ENCODE data around the gene CTU2.

The CTU2 gene

GRCh38 chr16:88681709-88682451 lies 24.4 kb upstream of the CTU2 start:
- DNase-seq: no peak

DNA sequence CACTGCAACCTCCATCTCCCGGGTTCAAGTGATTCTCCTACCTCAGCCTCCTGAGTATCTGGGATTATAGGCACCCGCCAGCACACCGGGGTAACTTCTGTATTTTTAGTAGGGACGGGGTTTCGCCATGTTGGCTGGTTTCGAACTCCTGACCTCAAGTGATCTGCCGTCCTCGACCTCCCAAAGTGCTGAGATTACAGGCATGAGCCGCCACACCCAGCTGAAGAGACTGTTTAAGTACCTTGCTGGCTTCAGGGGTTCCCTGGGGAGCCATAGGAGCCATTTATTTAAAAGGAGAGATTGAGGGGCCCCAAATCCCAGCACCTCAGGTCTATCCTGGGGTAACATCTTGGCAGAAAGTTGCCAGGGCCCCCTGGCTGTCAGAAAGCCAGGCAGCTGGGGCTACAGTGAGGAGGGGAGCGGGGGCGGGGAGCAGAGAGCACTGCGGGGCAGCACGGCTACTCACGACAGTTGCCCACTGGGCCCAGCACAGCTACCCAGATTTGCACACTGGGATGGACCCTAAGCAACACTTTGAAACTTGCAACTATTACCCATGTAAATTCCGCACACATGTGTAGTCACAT lies 21.6 kb upstream of the CTU2 start:
- no peak for DNase-seq

- DNase-seq: no peak
Observed at GRCh38 chr16:88685156-88686061, 20.9 kb upstream of the CTU2 start.

DNA sequence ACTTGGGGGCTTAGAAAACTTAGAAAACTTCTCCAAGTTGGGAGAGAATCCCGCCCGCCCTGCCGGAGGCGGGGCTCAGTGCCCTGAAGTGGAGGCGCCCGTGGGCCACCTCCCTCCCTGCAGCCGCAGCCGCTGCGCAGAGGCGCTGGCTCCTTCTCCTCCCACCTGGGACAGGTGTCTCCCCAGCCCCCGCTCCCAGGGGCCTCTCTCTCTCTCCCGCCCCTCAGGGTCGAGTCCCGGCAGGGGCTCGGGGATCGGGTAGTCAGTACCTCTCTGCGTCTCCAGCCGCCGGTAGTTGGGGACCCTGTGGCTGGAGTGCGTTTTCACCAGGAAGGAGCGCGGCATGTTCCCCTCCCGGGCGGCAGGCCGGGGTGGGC lies 20.3 kb upstream of the CTU2 start:
- peak; percentile 22 for DNase-seq

GRCh38 chr16:88686439-88687253 lies 19.7 kb upstream of the CTU2 start, which contains the start of gene SNAI3:
Gene SNAI3, minus strand, starts transcription at chr16:88686507. Its CDS starts 101 bp downstream, at chr16:88686406.
- DNase-seq: no peak

DNA sequence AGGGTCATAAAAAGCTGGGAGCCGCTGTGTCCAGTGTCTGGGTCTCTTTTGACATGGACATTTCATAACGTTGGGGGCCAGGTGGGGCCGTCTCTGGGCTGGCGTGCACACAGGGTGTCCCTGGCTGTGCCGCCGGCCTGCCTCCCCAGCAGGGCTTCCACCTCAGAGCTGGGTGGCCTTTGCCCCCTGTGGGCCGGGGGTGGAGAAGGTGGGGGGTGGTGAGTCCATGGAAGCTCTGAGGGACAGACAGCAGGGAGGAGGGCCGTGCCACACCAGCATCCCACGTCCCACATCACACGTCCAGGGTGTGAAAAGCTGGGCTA lies 19.1 kb upstream of the CTU2 start:
- no peak for DNase-seq

GRCh38 chr16:88687676-88688012 lies 18.7 kb upstream of the CTU2 start:
- DNase-seq: no peak

DNA sequence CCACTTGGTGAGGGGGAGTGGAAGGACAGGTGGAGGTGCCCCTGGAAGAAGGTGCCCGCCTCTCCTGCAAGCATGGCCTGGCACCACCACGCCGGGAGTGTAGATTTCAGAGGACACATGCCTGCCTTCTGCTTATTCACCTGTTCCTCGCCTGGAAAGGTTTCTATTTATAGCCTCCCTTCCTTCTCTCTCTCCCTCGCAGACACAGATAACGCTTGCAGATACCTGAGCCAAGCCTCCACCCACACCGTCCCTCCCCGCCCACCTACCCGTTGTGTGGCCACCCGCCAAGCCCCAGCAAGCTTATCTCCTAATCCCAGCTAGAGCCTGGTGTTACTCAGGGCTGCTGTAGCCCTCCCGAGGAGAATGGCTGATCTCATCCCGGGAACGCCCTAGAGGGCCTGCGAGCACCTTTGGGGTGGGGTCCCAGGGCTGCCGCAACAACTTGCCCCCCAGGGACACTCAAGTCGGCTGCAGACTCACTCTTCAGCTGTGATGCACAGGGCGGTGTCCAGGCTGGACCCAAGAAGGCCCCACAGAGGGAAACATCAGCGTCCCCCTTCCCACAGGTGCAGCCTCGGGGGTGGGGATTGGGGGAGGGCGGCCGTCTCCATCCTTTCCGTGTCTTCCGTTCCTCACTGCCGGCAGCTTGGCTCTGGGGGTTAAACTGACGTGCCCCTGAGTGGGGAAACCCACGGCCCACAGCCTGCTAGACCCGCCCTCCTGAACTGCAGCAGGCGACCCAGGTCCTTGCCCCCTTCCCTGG lies 18.1 kb upstream of the CTU2 start:
- no peak for DNase-seq

- no peak for DNase-seq
Observed at GRCh38 chr16:88690341-88691128, 15.8 kb upstream of the CTU2 start.

DNA sequence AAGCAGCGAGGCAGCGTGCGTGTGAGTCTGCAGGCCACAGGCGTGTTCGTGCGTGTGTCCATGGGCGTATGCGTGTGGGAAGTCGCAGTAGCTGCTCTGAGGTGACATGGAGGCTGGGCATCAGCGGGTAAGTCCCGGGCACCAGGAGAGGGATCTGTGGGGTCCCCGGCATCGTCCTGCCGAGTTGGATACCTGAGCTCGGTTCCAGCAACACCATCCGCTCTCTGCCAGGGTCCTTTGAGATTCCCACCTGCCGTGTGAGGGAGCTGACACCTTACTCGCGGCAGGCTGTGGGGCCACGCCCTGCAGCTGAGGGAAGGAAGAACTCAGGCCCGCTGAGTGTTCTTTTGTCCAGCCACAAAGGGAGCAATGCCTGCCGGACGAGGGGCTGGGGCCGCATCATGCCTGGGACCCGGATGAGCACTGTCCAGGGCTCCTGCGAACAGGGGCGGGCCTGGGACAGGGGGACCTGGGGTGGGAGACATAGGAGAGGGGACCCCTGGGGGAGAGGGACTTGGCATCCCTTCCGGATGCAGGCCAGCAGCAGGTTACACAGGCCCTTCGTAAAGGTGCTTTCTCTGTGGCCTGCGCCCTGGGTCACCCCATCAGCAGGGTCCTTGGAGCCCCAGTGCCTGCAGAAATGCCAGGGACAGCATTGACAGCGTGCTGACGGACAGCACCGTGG lies 15.0 kb upstream of the CTU2 start:
- DNase-seq: no peak

GRCh38 chr16:88691924-88692560 lies 14.3 kb upstream of the CTU2 start:
- DNase-seq: no peak

DNA sequence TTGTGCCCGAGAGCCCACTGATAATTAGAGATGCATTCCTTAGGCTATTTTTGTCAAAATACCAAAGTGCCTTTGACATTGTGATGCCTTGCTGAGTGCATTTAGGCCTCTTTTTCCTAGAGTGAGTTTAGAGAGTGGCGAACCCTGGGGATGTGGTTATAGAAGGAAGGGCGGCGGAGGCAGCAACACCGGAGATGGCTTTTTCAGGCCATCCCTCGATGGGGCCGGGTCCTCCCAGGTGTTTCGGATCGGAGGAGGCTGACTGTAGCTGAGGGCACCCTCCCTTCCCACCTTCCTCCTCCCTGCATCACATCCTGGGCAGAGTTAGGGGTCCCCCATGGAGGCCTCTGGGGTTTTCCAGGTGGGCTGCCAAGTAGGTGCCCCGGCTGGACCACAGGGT lies 13.4 kb upstream of the CTU2 start:
- no peak for DNase-seq

GRCh38 chr16:88693420-88694177 lies 12.7 kb upstream of the CTU2 start:
- no peak for DNase-seq

- no peak for DNase-seq
Observed at GRCh38 chr16:88694221-88695087, 11.8 kb upstream of the CTU2 start.

DNA sequence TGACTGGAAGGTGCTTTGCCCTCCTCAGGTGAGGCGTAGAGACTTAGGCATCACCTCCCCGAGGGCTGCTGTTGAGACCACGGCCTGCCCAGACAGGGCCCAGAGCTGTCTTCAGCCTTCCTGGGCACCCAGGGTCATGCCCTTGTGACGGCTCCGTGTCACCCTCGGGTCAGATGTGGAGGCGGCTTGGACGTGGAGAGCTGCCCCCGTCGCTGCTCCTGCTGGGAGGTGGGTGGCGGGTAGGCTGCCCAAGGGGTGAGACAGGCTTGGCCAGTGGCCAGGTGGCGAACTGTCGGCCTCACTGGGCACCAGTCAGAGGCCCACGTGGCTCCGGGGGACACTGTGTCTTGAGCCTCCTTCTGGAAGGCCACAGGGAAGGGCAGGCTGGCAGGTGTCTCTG lies 11.1 kb upstream of the CTU2 start:
- DNase-seq: no peak

DNA sequence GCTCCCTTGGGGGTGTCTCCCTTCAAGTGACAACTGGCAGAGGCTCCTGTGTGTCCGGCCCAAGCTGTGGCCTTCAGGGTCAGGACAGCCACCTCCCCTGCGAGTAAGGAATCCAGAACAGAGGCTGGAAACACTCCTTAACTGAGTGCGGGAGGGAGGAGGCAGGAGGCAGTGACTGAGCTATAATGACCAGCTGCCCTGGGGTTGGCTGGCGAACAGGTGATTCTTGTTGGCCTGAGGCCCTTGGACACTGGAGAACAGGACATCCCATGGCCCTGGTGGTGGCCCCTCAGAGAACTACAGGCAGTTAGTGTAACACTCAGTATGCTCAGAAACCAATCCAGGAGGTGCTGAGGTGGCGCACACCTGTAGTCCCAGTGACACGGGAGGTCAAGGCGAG lies 10.6 kb upstream of the CTU2 start:
- DNase-seq: no peak

DNA sequence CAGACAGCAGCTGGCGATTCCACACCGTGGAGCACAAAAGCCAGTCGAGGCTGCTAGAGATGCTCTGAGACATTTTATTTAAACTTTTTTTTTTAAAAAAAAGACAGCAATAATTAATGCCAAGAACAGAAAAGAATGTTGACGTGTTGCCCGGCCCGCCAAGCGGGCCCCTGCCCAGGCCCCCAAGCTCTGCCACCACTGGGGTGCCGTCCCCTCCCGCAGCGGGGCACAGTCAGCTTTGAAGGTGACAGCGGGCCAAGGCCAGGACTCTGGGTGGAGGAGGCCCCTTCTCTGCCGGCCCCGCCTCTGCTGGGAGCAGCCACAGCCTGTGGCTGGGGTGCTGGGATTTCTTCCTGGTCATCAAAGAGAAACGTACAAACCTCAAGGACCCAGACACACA lies 9.9 kb upstream of the CTU2 start:
- no peak for DNase-seq

- DNase-seq: no peak
Observed at GRCh38 chr16:88697116-88697830, 9.0 kb upstream of the CTU2 start.

Measured in DMS79 (cell line).